H9 (cell line): ENCODE data around the gene STMN3. TPM values are rescaled to one million over a fixed set of nuclear protein-coding genes. Genes with fewer than 3 reads are reported as not detected.
A peak's percentile ranks its signal among the peaks of the same experiment; 100 is the strongest.

ENCODE experiments used
- DNase-seq: peaks from one replicate; pipeline ENCODE4 v3.0.0-alpha.2; 2017
- H2AFZ ChIP-seq: one replicate; pipeline ENCODE4 v1.6.1; 2013; ENCODE audit warnings: mild to moderate bottlenecking, low read length, control low read depth, moderate library complexity
- H2AK5ac ChIP-seq: 2 replicates; pipeline ENCODE4 v1.6.1; 2013; ENCODE audit warnings: low read length, control low read depth, mixed read lengths; ENCODE audit not compliant: insufficient read length
- H2BK120ac ChIP-seq: one replicate; pipeline ENCODE4 v1.6.1; 2013; ENCODE audit warnings: low read depth, mild to moderate bottlenecking, low read length, control low read depth, inconsistent platforms; ENCODE audit not compliant: poor library complexity, severe bottlenecking
- H2BK12ac ChIP-seq: 2 replicates; pipeline ENCODE4 v1.6.1; 2013; ENCODE audit warnings: low read length, control low read depth, mixed read lengths, low read depth; ENCODE audit not compliant: insufficient read length
- H2BK15ac ChIP-seq: 2 replicates; pipeline ENCODE4 v1.6.1; 2013; ENCODE audit warnings: low read depth, low read length, control low read depth
- H2BK20ac ChIP-seq: one replicate; pipeline ENCODE4 v1.6.1; 2013; ENCODE audit warnings: low read depth, mild to moderate bottlenecking, low read length, control low read depth, inconsistent platforms; ENCODE audit not compliant: poor library complexity, severe bottlenecking
- H2BK5ac ChIP-seq: 2 replicates; pipeline ENCODE4 v1.6.1; 2013; ENCODE audit warnings: low read length, control low read depth, mixed read lengths; ENCODE audit not compliant: insufficient read length
- H3K14ac ChIP-seq: 2 replicates; pipeline ENCODE4 v1.6.1; 2013; ENCODE audit warnings: low read length, control low read depth; ENCODE audit not compliant: insufficient read depth
- H3K18ac ChIP-seq: 2 replicates; pipeline ENCODE4 v1.6.1; 2013; ENCODE audit warnings: low read depth, mild to moderate bottlenecking, mixed read lengths, low read length, control low read depth; ENCODE audit not compliant: insufficient read length
- H3K23ac ChIP-seq: 2 replicates; pipeline ENCODE4 v1.6.1; 2013; ENCODE audit warnings: low read length, control low read depth, mixed read lengths, low read depth; ENCODE audit not compliant: insufficient read length
- H3K23me2 ChIP-seq: 2 replicates; pipeline ENCODE4 v1.6.1; 2013; ENCODE audit warnings: low read depth, mild to moderate bottlenecking, mixed read lengths, low read length, control low read depth; ENCODE audit not compliant: insufficient read length, poor library complexity, severe bottlenecking
- H3K27ac ChIP-seq: 2 replicates; pipeline ENCODE4 v1.5.1; 2013; ENCODE audit warnings: low read length, control low read depth, mixed read lengths, low read depth; ENCODE audit not compliant: insufficient read length
- H3K27me3 ChIP-seq: 2 replicates; pipeline ENCODE4 v1.6.1; 2013; ENCODE audit warnings: low read length, control low read depth, inconsistent platforms; ENCODE audit not compliant: insufficient read depth
- H3K4ac ChIP-seq: 2 replicates; pipeline ENCODE4 v1.6.1; 2013; ENCODE audit warnings: low read depth, mild to moderate bottlenecking, control low read depth, inconsistent platforms, low read length, moderate library complexity
- H3K4me1 ChIP-seq: 2 replicates; pipeline ENCODE4 v1.6.1; 2013; ENCODE audit warnings: low read length, control low read depth, inconsistent platforms; ENCODE audit not compliant: insufficient read depth
- H3K4me2 ChIP-seq: 2 replicates; pipeline ENCODE4 v1.6.1; 2013; ENCODE audit warnings: low read length, control low read depth, mixed read lengths; ENCODE audit not compliant: insufficient read length, insufficient read depth
- H3K56ac ChIP-seq: 2 replicates; pipeline ENCODE4 v1.6.1; 2013; ENCODE audit warnings: low read depth, mild to moderate bottlenecking, mixed read lengths, low read length, control low read depth; ENCODE audit not compliant: insufficient read length
- H3K79me1 ChIP-seq: 2 replicates; pipeline ENCODE4 v1.6.1; 2013; ENCODE audit warnings: low read depth, mild to moderate bottlenecking, moderate library complexity, low read length, control low read depth, inconsistent platforms; ENCODE audit not compliant: insufficient read depth, poor library complexity, severe bottlenecking
- H3K79me2 ChIP-seq: 2 replicates; pipeline ENCODE4 v1.6.1; 2013; ENCODE audit warnings: low read length, control low read depth, inconsistent platforms; ENCODE audit not compliant: insufficient read depth
- H3K9ac ChIP-seq: 2 replicates; pipeline ENCODE4 v1.6.1; 2013; ENCODE audit warnings: low read length, control low read depth, mixed read lengths; ENCODE audit not compliant: insufficient read length; ENCODE audit errors: extremely low read depth
- H3K9me3 ChIP-seq: one replicate; pipeline ENCODE4 v1.6.1; 2013; ENCODE audit warnings: low read depth, low read length, inconsistent platforms; ENCODE audit not compliant: control insufficient read depth
- H3T11ph ChIP-seq: one replicate; pipeline ENCODE4 v1.6.1; 2013; ENCODE audit warnings: mild to moderate bottlenecking, low read length, control low read depth, inconsistent platforms
- H4K20me1 ChIP-seq: one replicate; pipeline ENCODE4 v1.6.1; 2013; ENCODE audit not compliant: control insufficient read depth, insufficient read length, insufficient read depth
- H4K5ac ChIP-seq: 2 replicates; pipeline ENCODE4 v1.6.1; 2013; ENCODE audit warnings: low read depth, mild to moderate bottlenecking, mixed read lengths, low read length, control low read depth; ENCODE audit not compliant: insufficient read length
- H4K8ac ChIP-seq: replicated peaks from 2 replicates; pipeline ENCODE4 v1.6.1; 2013; ENCODE audit warnings: low read length, control low read depth, mixed read lengths, low read depth; ENCODE audit not compliant: insufficient read length
- H4K91ac ChIP-seq: 2 replicates; pipeline ENCODE4 v1.6.1; 2013; ENCODE audit warnings: low read depth, mild to moderate bottlenecking, moderate library complexity, mixed read lengths, low read length, control low read depth; ENCODE audit not compliant: insufficient read length
- H3K27ac Mint-ChIP-seq, 3 experiments: 2 replicates in 2 of 3; 3 replicates in 1 of 3; pipeline ENCODE4 v1.8.0; 2020 to 2021; ENCODE audit warnings: mixed read lengths in 3 of 3, mild to moderate bottlenecking in 1 of 3, moderate library complexity in 1 of 3
- H3K27me3 Mint-ChIP-seq: 2 replicates; pipeline ENCODE4 v1.8.0; 2021; ENCODE audit warnings: low read depth, mild to moderate bottlenecking, moderate library complexity, mixed read lengths
- H3K36me3 Mint-ChIP-seq, 3 experiments: 2 replicates in 2 of 3; 3 replicates in 1 of 3; pipeline ENCODE4 v1.8.0; 2020 to 2021; ENCODE audit warnings: low read depth in 3 of 3, mixed read lengths in 3 of 3; ENCODE audit not compliant: insufficient read depth in 1 of 3
- H3K4me1 Mint-ChIP-seq, 2 experiments: 2 replicates each; pipeline ENCODE4 v1.8.0; 2020; ENCODE audit warnings: mixed read lengths in 2 of 2
- H3K4me3 Mint-ChIP-seq, 2 experiments: 2 replicates in 1 of 2; 3 replicates in 1 of 2; pipeline ENCODE4 v1.8.0; 2020 to 2021; ENCODE audit warnings: mild to moderate bottlenecking in 2 of 2, mixed read lengths in 2 of 2, moderate library complexity in 1 of 2
- H3K9me3 Mint-ChIP-seq, 2 experiments: 2 replicates in 1 of 2; 3 replicates in 1 of 2; pipeline ENCODE4 v1.8.0; 2020; ENCODE audit warnings: mild to moderate bottlenecking in 2 of 2, mixed read lengths in 2 of 2, moderate library complexity in 1 of 2
- CTCF ChIP-seq: fragments of 200-600 bp; sonication (generic); conservative IDR thresholded peaks from 3 replicates; pipeline ENCODE4 v1.8.0; 2021; ENCODE audit warnings: antibody characterized with exemption, mild to moderate bottlenecking
- WGBS: extraction: QIAGEN DNeasy Blood & Tissue Kit; methylation state at CpG from one replicate; pipeline ENCODE4 v1.1.7; 2013; ENCODE audit warnings: missing lambda C conversion rate, low lambda C conversion rate, mixed read lengths; ENCODE audit not compliant: insufficient read length; ENCODE audit errors: extremely low coverage; 5-methylcytosine and 5-hydroxymethylcytosine counted together
- total RNA-seq: library from RNA; stranded (reverse); gene quantifications from 2 replicates; pipeline ENCODE4 v1.2.1, GENCODE V29; 2021

STMN3 gene
- total RNA-seq, 1 experiment from 2014 or later = 54.0 TPM

DNA sequence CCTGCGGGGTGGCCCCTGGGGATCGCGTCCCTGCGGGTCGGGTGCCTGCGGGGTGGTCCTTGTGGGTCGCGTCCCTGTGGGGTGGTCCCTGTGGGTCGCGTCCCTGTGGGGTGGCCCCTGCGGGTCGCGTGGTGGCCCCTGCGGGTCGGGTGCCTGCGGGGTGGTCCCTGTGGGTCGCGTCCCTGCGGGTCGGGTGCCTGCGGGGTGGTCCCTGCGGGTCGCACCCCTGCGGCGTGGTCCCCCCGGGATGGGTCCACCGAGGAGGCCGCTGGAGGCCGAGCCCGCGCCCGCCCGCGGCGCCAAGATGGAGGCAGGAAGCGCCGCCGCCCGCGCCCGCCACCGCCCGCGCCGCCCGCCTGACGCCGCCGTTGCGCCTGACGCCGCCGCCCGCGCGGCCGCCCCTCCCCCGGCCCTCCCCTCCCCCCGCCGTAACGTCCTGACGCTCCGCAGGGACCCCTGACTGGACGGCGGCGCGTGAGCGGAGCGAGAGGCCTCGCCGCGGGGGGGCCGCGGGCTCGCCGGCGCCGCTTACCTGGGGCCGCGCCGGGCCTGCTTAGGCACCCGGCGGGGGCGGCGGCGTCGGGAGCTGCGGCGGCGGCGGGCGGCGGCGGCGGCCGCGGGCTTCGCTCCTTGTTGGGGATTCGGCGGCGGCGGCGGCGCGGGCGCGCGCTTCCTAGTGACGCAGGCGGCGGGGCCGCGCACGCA is 26.6 kb downstream of the STMN3 start, which contains the start of gene GMEB2:
Gene GMEB2 (minus strand): TSS at position 678 of the 705 bp plus-strand sequence. CDS start 7,704 bp downstream, outside the sequence.
- no peak within 1 kb of the TSS; the same call in 1 of the 2 replicates for H2BK15ac ChIP-seq
- peak within 1 kb of the TSS; percentile 74 for H3K9ac ChIP-seq
- H3T11ph ChIP-seq = no peak within 1 kb of the TSS
- no peaks in the 10 kb centered on the region for H3K27me3 ChIP-seq
- H3K9me3 ChIP-seq = no peaks in the 10 kb centered on the region
- no peak within 1 kb of the TSS for H2BK120ac ChIP-seq
- Mint-ChIP-seq H3K4me1 (peaks cover 20 to 23% of the 10 kb centered on the region in 2 experiments), H3K27ac (peak within 1 kb of the TSS in 1 of 3 experiments; percentile 19; a peak in 1 of 7 replicates), H3K27me3 (peaks cover 3% of the 10 kb centered on the region; the same call in 1 of the 2 replicates), H3K36me3 (peaks cover 0 to 3% (median 0%) of the 10 kb centered on the region in 3 experiments; a peak in 4 of 7 replicates), H3K9me3 (no peaks in the 10 kb centered on the region), H3K4me3 (peak within 1 kb of the TSS; percentile 67 to 81)
- H2BK20ac ChIP-seq = no peak within 1 kb of the TSS
- no peaks in the 10 kb centered on the region; the same call in 1 of the 2 replicates for H3K4me1 ChIP-seq
- peak within 1 kb of the TSS; percentile 86 for H3K18ac ChIP-seq
- H4K5ac ChIP-seq = no peak within 1 kb of the TSS
- H2AK5ac ChIP-seq = no peak within 1 kb of the TSS
- no peak within 1 kb of the TSS for H3K27ac ChIP-seq
- peak; percentile 76 for DNase-seq
- H2BK5ac ChIP-seq = peak within 1 kb of the TSS; percentile 50
- no peak within 1 kb of the TSS for H3K23ac ChIP-seq
- no peak within 1 kb of the TSS for H3K56ac ChIP-seq
- H4K8ac ChIP-seq = no peak within 1 kb of the TSS
- no peak for TF ChIP-seq CTCF
- peaks cover 10% of the 10 kb centered on the region for H3K23me2 ChIP-seq
- H2AFZ ChIP-seq = no peak within 1 kb of the TSS
- no CpG with 5 or more reads among the region's 114 CpGs for WGBS
- peaks cover 3% of the 10 kb centered on the region; the same call in 1 of the 2 replicates for H3K79me2 ChIP-seq
- peak within 1 kb of the TSS; percentile 99 for H3K4ac ChIP-seq
- H4K91ac ChIP-seq = peak within 1 kb of the TSS; percentile 96
- H3K79me1 ChIP-seq = no peaks in the 10 kb centered on the region
- H2BK12ac ChIP-seq = no peak within 1 kb of the TSS
- no peaks in the 10 kb centered on the region for H4K20me1 ChIP-seq
- peak within 1 kb of the TSS; percentile 97 for H3K14ac ChIP-seq
- H3K4me2 ChIP-seq = peak within 1 kb of the TSS; percentile 95
